Effector memory CD8-positive, alpha-beta T cell (primary cell): ENCODE results near the gene OSBPL9.
"Not testable (repeated sequence)": the region's sequence is repeated elsewhere in the genome, so short reads cannot be mapped to it uniquely, and the experiment has no call there.

Experiments used
- ATAC-seq: fragments of 150-1000 bp; cut with Tn5 transposase; replicated peaks from 2 replicates; pipeline ENCODE4 v1.10.0; 2021; ENCODE audit warnings: mild to moderate bottlenecking, moderate library complexity
- DNase-seq, 3 experiments: peaks; one replicate each; pipeline ENCODE4 v3.0.0; 2021
- H3K27ac Mint-ChIP-seq, 2 donors: one replicate each; pipeline ENCODE4 v1.8.0; 2022; ENCODE audit warnings: mild to moderate bottlenecking in 2 of 2, mixed read lengths in 2 of 2, moderate library complexity in 2 of 2
- H3K27me3 Mint-ChIP-seq, 2 donors: one replicate each; pipeline ENCODE4 v1.8.0; 2022; ENCODE audit warnings: mixed read lengths in 2 of 2
- H3K36me3 Mint-ChIP-seq: one replicate; pipeline ENCODE4 v1.8.0; 2022; ENCODE audit warnings: mild to moderate bottlenecking, moderate library complexity, mixed read lengths; ENCODE audit not compliant: insufficient read depth
- H3K4me1 Mint-ChIP-seq, 2 donors: one replicate each; pipeline ENCODE4 v1.8.0; 2022; ENCODE audit warnings: low read depth in 2 of 2, mixed read lengths in 2 of 2
- H3K4me3 Mint-ChIP-seq, 2 donors: one replicate each; pipeline ENCODE4 v1.8.0; 2022; ENCODE audit warnings: mild to moderate bottlenecking in 2 of 2, mixed read lengths in 2 of 2, moderate library complexity in 2 of 2
- H3K9me3 Mint-ChIP-seq, 2 donors: one replicate each; pipeline ENCODE4 v1.8.0; 2022; ENCODE audit warnings: mixed read lengths in 2 of 2

The OSBPL9 gene

DNA sequence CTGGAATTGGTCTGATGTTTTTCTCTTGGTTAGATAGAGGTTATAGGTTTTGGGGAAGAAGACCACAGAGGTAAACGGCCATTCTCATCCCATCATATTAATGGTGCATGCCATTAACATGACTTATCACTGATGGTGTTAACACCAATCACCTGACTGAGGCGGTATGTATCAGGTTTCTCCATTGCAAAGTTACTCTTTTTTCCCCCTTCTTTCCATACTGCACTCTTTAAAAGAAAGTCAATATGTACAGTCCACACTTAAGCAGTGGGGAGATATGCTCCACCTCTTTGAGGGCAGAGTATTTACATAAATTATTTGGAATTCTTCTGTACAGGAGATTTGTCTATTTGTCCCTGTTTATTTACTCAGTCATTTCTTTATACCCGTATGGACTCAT, 35.7 kb upstream of the OSBPL9 start:
- Mint-ChIP-seq H3K27me3 (no peaks in the 10 kb centered on the region), H3K4me3 (no peak overlapping the region), H3K4me1 (peaks cover 8 to 13% of the 10 kb centered on the region in 2 donors), H3K9me3 (no peaks in the 10 kb centered on the region), H3K36me3 (no peaks in the 10 kb centered on the region), H3K27ac (no peak overlapping the region)
- no peak for ATAC-seq
- no peak for DNase-seq

- H3K27me3 Mint-ChIP-seq: no peaks in the 10 kb centered on the region
- DNase-seq: no peak
- H3K9me3 Mint-ChIP-seq: no peaks in the 10 kb centered on the region
Observed at GRCh38 chr1:51583532-51583931, 33.4 kb upstream of the OSBPL9 start.

GRCh38 chr1:51584021-51584420, 32.9 kb upstream of the OSBPL9 start:
- Mint-ChIP-seq H3K27ac (no peak overlapping the region), H3K4me1 (no peaks in the 10 kb centered on the region), H3K36me3 (no peaks in the 10 kb centered on the region), H3K4me3 (no peak overlapping the region), H3K27me3 (peaks cover 0 to 1% of the 10 kb centered on the region in 2 donors), H3K9me3 (no peaks in the 10 kb centered on the region)
- no peak for DNase-seq
- no peak for ATAC-seq

More at GRCh38 chr1:51583532-51583931, 33.4 kb upstream of the OSBPL9 start:
- H3K27ac Mint-ChIP-seq: no peak overlapping the region
- ATAC-seq: no peak
- H3K4me1 Mint-ChIP-seq: peaks cover 1 to 2% of the 10 kb centered on the region in 2 donors
- no peaks in the 10 kb centered on the region for H3K36me3 Mint-ChIP-seq
- no peak overlapping the region for H3K4me3 Mint-ChIP-seq

DNA sequence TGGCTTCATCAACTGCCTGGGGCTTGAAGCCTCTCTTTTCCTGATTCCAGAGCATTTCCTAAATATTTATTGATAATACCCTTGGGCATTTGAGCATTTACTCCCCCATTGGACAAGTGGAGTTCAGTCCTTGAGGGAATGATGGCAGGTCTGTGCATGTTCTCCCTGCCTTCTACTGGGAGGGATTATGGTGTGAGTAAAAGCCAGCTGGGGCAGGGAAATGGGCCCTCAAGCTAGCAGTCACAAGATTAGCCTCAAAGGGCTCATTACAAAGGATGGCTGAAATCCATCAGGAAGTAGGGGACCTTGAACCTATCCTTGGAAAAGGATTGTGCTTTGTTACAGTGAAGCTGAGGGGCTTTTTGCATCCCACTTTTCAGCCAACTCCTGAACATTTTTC, 24.2 kb upstream of the OSBPL9 start:
- Mint-ChIP-seq H3K27me3 (peaks cover 12 to 21% of the 10 kb centered on the region in 2 donors), H3K4me3 (no peak overlapping the region), H3K4me1 (no peaks in the 10 kb centered on the region), H3K36me3 (peaks cover 5% of the 10 kb centered on the region), H3K9me3 (no peaks in the 10 kb centered on the region), H3K27ac (no peak overlapping the region)
- DNase-seq (no peak), ATAC-seq (no peak)

DNA sequence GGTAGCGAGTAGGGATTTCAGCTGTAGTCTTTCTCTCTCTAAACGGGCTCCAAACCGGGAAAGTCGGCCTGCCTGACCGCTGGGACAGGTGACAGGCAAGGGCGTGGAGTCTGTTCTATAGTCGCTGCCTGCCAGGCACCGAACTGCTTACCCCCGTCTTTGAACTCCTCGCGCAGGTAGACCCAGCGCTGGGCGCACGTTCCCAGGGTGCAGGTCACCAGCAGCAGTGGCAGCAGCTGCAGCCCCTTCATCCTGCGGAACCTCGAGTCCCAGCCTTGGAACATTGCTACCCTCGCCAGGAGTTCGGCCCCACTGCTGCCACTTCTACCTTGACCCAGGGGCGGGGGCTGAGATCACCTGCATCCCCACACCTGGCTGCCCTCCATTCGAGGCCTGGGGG, 22.2 kb upstream of the OSBPL9 start:
- Mint-ChIP-seq H3K27ac (no peak overlapping the region), H3K4me3 (no peak overlapping the region), H3K36me3 (peaks cover 5% of the 10 kb centered on the region), H3K4me1 (no peaks in the 10 kb centered on the region), H3K9me3 (no peaks in the 10 kb centered on the region), H3K27me3 (peaks cover 6 to 13% of the 10 kb centered on the region in 2 donors)
- no peak for ATAC-seq
- DNase-seq: no peak

GRCh38 chr1:51600529-51600928, 16.4 kb upstream of the OSBPL9 start:
- ATAC-seq (no peak), DNase-seq (no peak)
- peaks cover 0 to under 1% of the 10 kb centered on the region in 2 donors for H3K27me3 Mint-ChIP-seq
- H3K27ac Mint-ChIP-seq: no peak overlapping the region
- H3K4me1 Mint-ChIP-seq: no peaks in the 10 kb centered on the region
- no peak overlapping the region for H3K4me3 Mint-ChIP-seq
- H3K9me3 Mint-ChIP-seq: no peaks in the 10 kb centered on the region
- H3K36me3 Mint-ChIP-seq: no peaks in the 10 kb centered on the region

GRCh38 chr1:51600965-51601364, 15.9 kb upstream of the OSBPL9 start:
- ATAC-seq (no peak), DNase-seq (no peak)
- Mint-ChIP-seq H3K36me3 (no peaks in the 10 kb centered on the region), H3K4me1 (no peaks in the 10 kb centered on the region), H3K9me3 (no peaks in the 10 kb centered on the region), H3K4me3 (no peak overlapping the region), H3K27me3 (peaks cover 0 to 5% of the 10 kb centered on the region in 2 donors), H3K27ac (no peak overlapping the region)

GRCh38 chr1:51605961-51606723, 10.8 kb upstream of the OSBPL9 start:
- ATAC-seq (no peak), DNase-seq (no peak)
- Mint-ChIP-seq H3K27me3 (peaks cover 22 to 30% of the 10 kb centered on the region in 2 donors), H3K27ac (no peak overlapping the region), H3K4me3 (no peak overlapping the region), H3K4me1 (no peaks in the 10 kb centered on the region), H3K36me3 (no peaks in the 10 kb centered on the region), H3K9me3 (no peaks in the 10 kb centered on the region)

- ATAC-seq (no peak), DNase-seq (no peak)
- peaks cover 32 to 33% of the 10 kb centered on the region in 2 donors for H3K27me3 Mint-ChIP-seq
- H3K9me3 Mint-ChIP-seq: no peaks in the 10 kb centered on the region
- H3K36me3 Mint-ChIP-seq: no peaks in the 10 kb centered on the region
- H3K27ac Mint-ChIP-seq: no peak overlapping the region
- H3K4me3 Mint-ChIP-seq: no peak overlapping the region
- no peaks in the 10 kb centered on the region for H3K4me1 Mint-ChIP-seq
Observed at GRCh38 chr1:51607681-51608095, 9.2 kb upstream of the OSBPL9 start.

DNA sequence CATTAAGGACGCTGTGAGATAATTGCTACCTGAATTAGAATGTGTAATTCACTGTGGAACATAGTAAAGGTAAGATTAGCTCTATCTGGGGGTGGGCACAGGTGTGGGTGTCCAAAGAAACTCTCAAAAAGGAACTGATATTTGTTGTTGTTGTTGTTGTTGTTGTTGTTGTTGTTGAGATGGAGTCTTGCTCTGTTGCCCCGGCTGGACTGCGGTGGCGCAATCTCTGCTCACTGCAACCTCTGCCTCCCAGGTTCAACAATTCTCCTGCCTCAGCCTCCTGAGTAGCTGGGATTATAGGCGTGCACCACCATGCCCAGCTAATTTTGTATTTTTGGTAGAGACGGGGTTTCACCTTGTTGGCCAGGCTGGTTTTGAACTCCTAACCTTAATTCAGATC, 6.8 kb upstream of the OSBPL9 start:
- not testable (repeated sequence) for H3K4me3 Mint-ChIP-seq, H3K4me1 Mint-ChIP-seq, DNase-seq, H3K9me3 Mint-ChIP-seq, H3K27ac Mint-ChIP-seq, ATAC-seq, H3K36me3 Mint-ChIP-seq
- peaks cover 32 to 38% of the 10 kb centered on the region in 2 donors for H3K27me3 Mint-ChIP-seq

DNA sequence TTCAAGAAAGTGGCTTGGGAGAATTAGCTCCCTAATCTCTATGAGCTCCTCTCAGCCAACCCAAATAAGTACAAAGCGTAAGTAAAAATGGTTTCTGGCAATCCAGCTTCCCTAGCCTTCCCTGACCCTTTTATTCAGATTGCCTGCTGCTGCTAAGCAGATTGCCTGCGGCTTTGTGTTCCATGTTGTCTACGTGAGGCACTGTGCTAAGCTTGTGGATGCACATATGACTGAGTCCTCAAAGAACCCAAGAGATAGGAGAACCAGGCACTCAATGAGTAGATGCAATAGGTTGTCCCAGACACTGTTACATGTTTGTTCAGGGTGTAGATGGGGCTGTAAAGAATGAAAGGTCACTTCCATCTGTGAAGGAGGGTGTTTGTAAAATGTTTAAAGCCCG, 6.3 kb upstream of the OSBPL9 start:
- DNase-seq: no peak
- Mint-ChIP-seq H3K4me3 (no peak overlapping the region), H3K36me3 (no peaks in the 10 kb centered on the region), H3K27me3 (peaks cover 30 to 38% of the 10 kb centered on the region in 2 donors), H3K9me3 (no peaks in the 10 kb centered on the region), H3K4me1 (no peaks in the 10 kb centered on the region), H3K27ac (no peak overlapping the region)
- ATAC-seq: no peak

- H3K27me3 Mint-ChIP-seq: peaks cover 26 to 38% of the 10 kb centered on the region in 2 donors
- peaks cover 3% of the 10 kb centered on the region for H3K36me3 Mint-ChIP-seq
- peaks cover 9 to 12% of the 10 kb centered on the region in 2 donors for H3K4me1 Mint-ChIP-seq
- no peaks in the 10 kb centered on the region for H3K9me3 Mint-ChIP-seq
- DNase-seq: no peak
- H3K27ac Mint-ChIP-seq: no peak overlapping the region
- no peak overlapping the region for H3K4me3 Mint-ChIP-seq
- no peak for ATAC-seq
Observed at GRCh38 chr1:51612447-51612961, 4.4 kb upstream of the OSBPL9 start.

DNA sequence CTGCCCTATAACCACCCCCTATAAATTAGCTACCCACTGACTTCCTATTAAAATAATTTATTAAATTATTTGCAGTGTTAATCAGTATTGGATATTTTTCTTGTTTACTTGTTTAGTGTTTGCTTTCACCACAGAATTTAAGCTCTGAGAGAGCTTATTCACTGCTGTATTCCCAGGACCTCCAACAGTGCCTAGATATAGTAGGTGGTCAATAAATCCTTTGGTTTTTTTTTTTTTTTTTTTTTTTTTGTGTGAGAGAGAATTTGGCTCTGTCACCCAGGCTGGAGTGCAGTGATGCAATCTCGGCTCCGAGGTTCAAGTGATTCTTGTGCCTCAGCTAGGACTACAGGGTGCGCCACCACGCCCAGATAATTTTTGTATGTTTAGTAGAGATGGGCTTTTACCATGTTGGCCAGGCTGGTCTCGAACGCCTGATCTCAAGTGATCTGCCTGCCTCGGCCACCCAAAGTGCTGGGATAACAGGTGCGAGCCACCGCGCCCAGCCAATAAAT, 1.1 kb upstream of the OSBPL9 start:
- Mint-ChIP-seq H3K36me3 (peaks cover 3% of the 10 kb centered on the region), H3K27me3 (peaks cover 5 to 19% of the 10 kb centered on the region in 2 donors), H3K4me3 (no peak overlapping the region), H3K27ac (peak overlapping the region in 1 of 2 donors; percentile 74), H3K4me1 (peaks cover 17 to 32% of the 10 kb centered on the region in 2 donors), H3K9me3 (no peaks in the 10 kb centered on the region)
- ATAC-seq (no peak), DNase-seq (no peak)

DNA sequence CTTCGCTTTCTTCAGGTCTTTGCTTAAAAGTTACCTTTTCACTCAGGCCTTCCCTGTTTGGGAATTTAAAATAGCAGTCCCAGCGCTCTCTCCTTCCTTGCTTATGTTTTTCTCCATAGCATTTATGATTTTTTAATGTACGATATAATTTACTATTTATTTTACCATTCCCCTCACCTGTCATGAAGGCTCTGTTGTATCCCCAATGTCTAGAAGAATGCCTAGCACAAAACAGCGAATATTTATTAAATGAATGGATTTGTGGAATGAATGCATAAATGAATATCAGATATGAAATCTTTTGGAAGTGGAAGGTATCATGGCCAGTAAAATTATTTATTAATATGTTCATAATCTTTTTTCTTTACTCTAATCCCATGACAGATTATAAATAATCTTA, 402 bp upstream of the OSBPL9 start:
- peak overlapping the region; percentile 98 to 99 for H3K4me3 Mint-ChIP-seq
- ATAC-seq: no peak
- H3K36me3 Mint-ChIP-seq: peaks cover 3% of the 10 kb centered on the region
- DNase-seq: no peak
- H3K27ac Mint-ChIP-seq: peak overlapping the region; percentile 98
- H3K4me1 Mint-ChIP-seq: peaks cover 17 to 32% of the 10 kb centered on the region in 2 donors
- peaks cover 0 to 12% of the 10 kb centered on the region in 2 donors for H3K27me3 Mint-ChIP-seq
- no peaks in the 10 kb centered on the region for H3K9me3 Mint-ChIP-seq
